ENCODE data around the gene NRP1. TPM values are rescaled to one million over a fixed set of nuclear protein-coding genes. Genes with fewer than 3 reads are reported as not detected.

Gene NRP1
- total and polyA plus RNA-seq, 2 of the 8 experiments (the other 6 are each of a cell fraction or from before 2014, with no cell fraction given), result 1.2 to 2.1 TPM

GRCh38 chr10:33311640-33312039 is 22.8 kb downstream of the NRP1 start (continued):
- TF ChIP-seq TAF7 (optimal IDR thresholded peaks at IDR 0.05; ENCODE audit: borderline replicate concordance, low read depth, low read length) (no peak), JUND (IDR thresholded peaks at IDR 0.05; ENCODE audit: low read length) (no peak), PHF8 (conservative IDR thresholded peaks at IDR 0.05; ENCODE audit: low read depth, low read length) (no peak), GTF2F1 (IDR thresholded peaks at IDR 0.05; ENCODE audit: borderline replicate concordance, low read depth, low read length) (no peak), CHD7 (IDR thresholded peaks at IDR 0.05; ENCODE audit: insufficient replicate concordance, low read length) (no peak), KDM1A (IDR thresholded peaks at IDR 0.05; ENCODE audit: borderline replicate concordance, low read length) (no peak)
